ENCODE measurements around the gene NARF.

Gene NARF

DNA sequence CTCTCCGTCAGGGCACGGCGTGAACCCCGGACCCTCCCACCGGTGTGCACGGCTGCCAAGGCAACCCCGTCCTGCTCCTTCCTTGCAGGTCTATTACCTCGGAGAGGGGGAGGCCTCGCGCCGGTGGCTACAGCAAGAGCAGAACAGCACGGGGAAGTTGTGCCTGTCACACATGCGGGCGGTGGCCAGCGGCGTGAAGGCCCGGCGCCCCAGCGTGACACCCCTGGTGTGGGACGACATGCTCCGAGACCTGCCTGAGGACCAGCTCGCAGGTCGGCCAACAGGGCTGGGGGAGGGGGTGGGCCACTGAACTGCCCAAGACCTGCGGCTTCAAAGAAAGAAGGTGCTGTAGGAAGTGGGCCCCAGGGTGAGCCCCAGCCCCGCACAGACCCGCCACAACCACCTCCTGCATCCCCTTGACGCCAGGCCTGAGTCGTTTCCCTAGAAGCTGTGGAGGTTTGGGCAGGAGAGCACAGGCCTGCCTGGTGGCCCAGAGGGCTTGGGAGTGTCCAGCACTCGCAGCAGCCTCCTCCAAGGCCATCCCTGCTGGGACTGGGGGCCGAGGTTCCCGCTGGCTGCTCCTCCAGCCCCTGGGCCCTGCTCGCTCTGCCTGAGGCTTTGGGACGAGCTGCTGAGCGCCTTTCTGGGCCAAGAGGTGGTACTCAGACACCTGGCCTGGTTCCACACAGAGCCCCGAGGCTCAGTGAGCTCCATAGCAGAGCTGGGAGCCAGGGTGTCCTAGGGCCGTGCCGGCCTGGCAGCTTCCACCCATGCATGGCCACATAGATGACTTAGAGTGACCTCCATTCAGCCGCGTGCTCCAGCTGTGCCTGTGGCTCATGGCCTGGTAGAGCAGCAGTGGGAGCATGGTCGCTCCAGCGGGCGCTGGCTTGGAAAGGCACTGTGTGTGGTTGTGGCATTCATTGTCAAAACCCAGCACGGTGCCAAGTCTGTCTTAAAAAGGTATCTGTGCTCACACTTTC, 22.6 kb upstream of the NARF start:
- TF ChIP-seq, protein P1, sequence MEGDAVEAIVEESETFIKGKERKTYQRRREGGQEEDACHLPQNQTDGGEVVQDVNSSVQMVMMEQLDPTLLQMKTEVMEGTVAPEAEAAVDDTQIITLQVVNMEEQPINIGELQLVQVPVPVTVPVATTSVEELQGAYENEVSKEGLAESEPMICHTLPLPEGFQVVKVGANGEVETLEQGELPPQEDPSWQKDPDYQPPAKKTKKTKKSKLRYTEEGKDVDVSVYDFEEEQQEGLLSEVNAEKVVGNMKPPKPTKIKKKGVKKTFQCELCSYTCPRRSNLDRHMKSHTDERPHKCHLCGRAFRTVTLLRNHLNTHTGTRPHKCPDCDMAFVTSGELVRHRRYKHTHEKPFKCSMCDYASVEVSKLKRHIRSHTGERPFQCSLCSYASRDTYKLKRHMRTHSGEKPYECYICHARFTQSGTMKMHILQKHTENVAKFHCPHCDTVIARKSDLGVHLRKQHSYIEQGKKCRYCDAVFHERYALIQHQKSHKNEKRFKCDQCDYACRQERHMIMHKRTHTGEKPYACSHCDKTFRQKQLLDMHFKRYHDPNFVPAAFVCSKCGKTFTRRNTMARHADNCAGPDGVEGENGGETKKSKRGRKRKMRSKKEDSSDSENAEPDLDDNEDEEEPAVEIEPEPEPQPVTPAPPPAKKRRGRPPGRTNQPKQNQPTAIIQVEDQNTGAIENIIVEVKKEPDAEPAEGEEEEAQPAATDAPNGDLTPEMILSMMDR (IDR thresholded peaks at IDR 0.05; ENCODE audit: low read depth, low read length), result no peak
- H3K4me3 ChIP-seq (ENCODE audit: low read depth, low read length), result no peak overlapping the region
- no peak for DNase-seq
- no peak overlapping the region for H3K27ac ChIP-seq
- peaks cover 66% of the 10 kb centered on the region for H3K36me3 ChIP-seq
- no peaks in the 10 kb centered on the region for H3K9me3 ChIP-seq (ENCODE audit: severe bottlenecking)
- H3K27me3 ChIP-seq (ENCODE audit: insufficient read depth, low read depth, severe bottlenecking), result no peaks in the 10 kb centered on the region

DNA sequence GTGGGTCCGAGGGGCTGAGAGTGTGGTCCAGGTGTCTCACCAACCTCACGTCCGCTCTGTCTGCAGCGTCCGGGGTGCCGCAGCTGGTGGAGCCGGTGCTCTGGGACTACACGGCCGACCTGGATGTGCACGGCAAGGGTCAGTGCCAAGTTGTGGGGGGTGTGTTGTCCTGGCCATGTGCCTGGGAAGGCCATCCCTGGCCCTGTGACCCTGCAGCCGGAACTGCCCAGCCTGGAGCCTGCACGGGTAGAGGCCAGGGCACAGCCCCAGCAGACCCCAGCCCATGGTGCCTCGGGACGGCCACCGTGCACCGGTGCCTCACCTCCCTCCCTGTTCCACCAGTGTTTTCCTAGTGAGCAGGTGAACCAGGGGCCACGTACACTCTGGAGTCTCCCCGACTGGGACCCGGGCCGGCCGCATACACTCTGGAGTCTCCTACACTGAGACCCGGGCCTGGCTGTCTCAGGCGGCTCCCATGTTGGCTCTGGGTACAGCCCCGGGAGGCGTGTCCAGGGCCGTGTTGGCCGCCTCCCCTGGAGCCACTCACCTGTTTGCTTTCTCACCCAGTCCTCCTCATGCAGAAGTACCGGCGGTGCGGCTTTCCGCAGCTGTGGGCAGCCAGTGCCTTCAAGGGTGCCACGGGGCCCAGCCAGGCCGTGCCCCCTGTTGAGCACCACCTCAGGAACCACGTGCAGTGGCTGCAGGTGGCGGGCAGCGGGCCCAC, 21.8 kb upstream of the NARF start:
- no peak for DNase-seq
- H3K27ac ChIP-seq, result no peak overlapping the region
- TF ChIP-seq, protein P1 (IDR thresholded peaks at IDR 0.05; ENCODE audit: low read depth, low read length), result no peak
- no peaks in the 10 kb centered on the region for H3K9me3 ChIP-seq (ENCODE audit: severe bottlenecking)
- peaks cover 70% of the 10 kb centered on the region for H3K36me3 ChIP-seq
- no peaks in the 10 kb centered on the region for H3K27me3 ChIP-seq (ENCODE audit: insufficient read depth, low read depth, severe bottlenecking)
- no peak overlapping the region for H3K4me3 ChIP-seq (ENCODE audit: low read depth, low read length)

DNA sequence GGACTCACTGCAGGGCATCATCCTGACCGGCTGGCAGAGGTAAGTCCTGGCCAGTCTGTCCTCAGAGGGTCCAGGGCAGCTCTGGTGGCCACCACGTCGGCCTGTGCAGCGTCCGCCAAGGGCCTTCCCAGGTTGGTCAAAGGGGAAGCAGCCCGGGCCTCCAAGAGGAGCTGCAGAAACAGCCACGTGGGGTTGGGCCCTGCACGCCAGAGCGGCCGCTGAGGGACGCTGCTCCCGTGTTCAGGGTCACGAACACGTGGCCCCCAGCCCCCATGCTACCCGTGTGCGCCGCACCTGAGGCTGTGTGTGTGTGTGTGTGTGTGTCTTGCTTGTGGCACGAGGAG, 21.2 kb upstream of the NARF start:
- H3K27me3 ChIP-seq (ENCODE audit: insufficient read depth, low read depth, severe bottlenecking), result no peaks in the 10 kb centered on the region
- no peak for DNase-seq
- H3K9me3 ChIP-seq (ENCODE audit: severe bottlenecking), result no peaks in the 10 kb centered on the region
- H3K36me3 ChIP-seq, result peaks cover 71% of the 10 kb centered on the region
- TF ChIP-seq, protein P1 (IDR thresholded peaks at IDR 0.05; ENCODE audit: low read depth, low read length), result no peak
- no peak overlapping the region for H3K4me3 ChIP-seq (ENCODE audit: low read depth, low read length)
- no peak overlapping the region for H3K27ac ChIP-seq

DNA sequence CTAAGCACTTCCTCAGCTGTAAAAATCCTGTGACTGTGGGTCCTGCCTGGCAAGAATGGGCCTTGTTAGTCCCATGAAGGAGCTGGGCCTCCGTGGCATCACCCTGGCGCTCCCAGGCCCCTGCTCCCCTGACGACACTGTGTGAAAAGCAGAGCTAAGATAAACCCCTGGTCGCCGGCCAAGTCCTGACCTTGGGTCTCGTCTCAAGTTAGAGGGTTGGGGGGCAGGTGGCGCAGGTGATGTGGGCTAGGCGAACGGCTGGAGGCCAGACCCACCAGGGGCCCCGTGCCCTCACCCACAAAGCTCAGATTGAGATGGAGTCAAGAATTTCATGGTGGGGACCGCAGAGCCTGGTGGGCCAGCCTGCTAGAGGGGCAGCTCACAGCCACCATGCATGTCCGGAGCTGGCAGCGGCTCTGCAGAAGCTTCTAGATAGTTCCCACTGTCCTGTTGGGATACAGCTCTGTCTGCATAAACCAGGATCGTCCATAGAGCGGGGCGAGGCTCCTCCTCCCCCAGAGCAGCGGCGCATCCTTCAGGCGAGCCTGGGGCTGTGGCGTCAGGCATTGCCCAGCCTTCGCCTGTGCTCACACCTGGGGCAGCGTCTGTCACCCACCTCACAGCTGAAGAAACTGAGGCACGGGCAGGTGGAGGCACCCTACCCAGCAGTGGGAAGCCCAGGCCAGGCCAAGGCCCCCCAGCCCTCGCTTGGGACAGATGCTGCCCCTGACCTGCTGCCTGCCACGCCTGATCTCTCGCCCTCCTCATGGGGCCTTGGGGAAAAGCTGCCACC, 19.9 kb upstream of the NARF start:
- TF ChIP-seq, protein P1 (IDR thresholded peaks at IDR 0.05; ENCODE audit: low read depth, low read length), result no peak
- peak overlapping the region; percentile 5; the same call in 1 of the 2 replicates for H3K27ac ChIP-seq
- H3K27me3 ChIP-seq (ENCODE audit: insufficient read depth, low read depth, severe bottlenecking), result no peaks in the 10 kb centered on the region
- H3K36me3 ChIP-seq, result peaks cover 74% of the 10 kb centered on the region
- no peaks in the 10 kb centered on the region for H3K9me3 ChIP-seq (ENCODE audit: severe bottlenecking)
- no peak overlapping the region for H3K4me3 ChIP-seq (ENCODE audit: low read depth, low read length)
- DNase-seq, result peak; percentile 18

DNA sequence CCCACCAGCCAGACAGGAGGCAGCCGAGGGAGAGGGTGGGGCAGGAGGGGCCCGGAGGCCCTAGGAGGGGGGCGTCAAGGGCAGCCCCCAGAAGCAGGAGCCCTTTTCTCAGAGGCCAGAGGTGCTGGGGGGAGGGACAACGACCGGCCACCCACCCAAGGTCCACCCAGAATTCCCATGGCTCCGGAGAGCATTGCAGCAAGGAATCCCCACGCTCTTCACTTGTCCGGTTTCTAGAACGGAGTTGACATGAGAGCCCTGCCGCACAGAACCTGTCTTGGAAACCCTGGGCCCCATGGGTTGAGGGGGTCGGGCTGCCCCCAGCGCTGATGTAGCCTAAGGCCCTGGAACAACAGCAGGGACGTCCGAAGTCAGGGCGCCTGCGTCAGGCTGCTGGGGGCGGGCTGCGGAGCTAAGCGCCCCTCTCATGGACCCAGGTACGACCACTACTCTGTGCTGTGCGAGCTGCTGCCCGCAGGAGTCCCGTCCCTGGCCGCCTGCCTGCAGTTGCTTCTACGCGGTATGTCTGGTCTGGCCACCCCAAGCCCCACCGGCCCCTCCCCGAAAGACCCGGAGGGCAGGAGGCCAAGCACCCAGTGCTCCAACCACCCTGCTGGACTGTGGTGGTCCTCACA, 19.2 kb upstream of the NARF start:
- H3K27ac ChIP-seq, result peak overlapping the region; percentile 21; the same call in 1 of the 2 replicates
- peak; percentile 15 for DNase-seq
- no peak overlapping the region for H3K4me3 ChIP-seq (ENCODE audit: low read depth, low read length)
- TF ChIP-seq, protein P1 (IDR thresholded peaks at IDR 0.05; ENCODE audit: low read depth, low read length), result no peak
- peaks cover 72% of the 10 kb centered on the region for H3K36me3 ChIP-seq
- no peaks in the 10 kb centered on the region for H3K9me3 ChIP-seq (ENCODE audit: severe bottlenecking)
- H3K27me3 ChIP-seq (ENCODE audit: insufficient read depth, low read depth, severe bottlenecking), result no peaks in the 10 kb centered on the region
